ENCODE results near the gene ZKSCAN7. TPM values are rescaled to one million over a fixed set of nuclear protein-coding genes. Genes with fewer than 3 reads are reported as not detected.
"Not testable (repeated sequence)": the region's sequence is repeated elsewhere in the genome, so short reads cannot be mapped to it uniquely, and the experiment has no call there.

ZKSCAN7 gene
- total and polyA plus RNA-seq, 4 experiments from 2014 or later: 0.65 to 4.2 (median 3.0) TPM

DNA sequence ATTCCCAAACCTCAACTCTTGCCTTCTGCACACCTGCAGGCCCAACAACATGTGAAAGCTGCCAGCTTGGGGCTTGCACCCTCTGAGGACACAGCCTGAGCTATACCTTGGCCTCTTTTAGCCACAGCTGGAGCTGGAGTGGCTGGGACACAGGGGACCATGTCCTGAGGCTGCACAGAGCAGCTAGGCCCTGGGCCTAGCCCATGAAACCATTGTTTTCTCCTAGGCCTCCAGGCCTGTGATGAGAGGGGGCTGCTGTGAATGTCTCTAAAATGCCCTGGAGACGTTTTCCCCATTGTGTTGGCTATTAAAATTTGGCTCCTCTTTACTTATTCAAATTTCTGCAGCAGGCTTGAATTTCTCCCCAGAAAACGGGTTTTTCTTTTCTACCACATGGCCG, 7.2 kb downstream of the ZKSCAN7 start:
- DNase-seq: no peak
- H3K27me3 Mint-ChIP-seq: peaks cover 0 to 2% of the 10 kb centered on the region in 2 donors
- H3K36me3 Mint-ChIP-seq: peaks cover 31 to 67% of the 10 kb centered on the region in 2 donors
- H3K4me1 Mint-ChIP-seq: peaks cover 0 to 2% (median under 1%) of the 10 kb centered on the region in 4 donors
- Histone ChIP-seq H3K27me3 (ENCODE audit: insufficient read depth, low read length) (no peaks in the 10 kb centered on the region), H3K9me3 (ENCODE audit: control insufficient read depth in 1 of 2, low read length in 2 of 2) (no peaks in the 10 kb centered on the region), H3K4me3 (ENCODE audit: low read length in 2 of 2) (no peak overlapping the region), H3K36me3 (ENCODE audit: insufficient read depth, low read length) (no peaks in the 10 kb centered on the region), H3K27ac (ENCODE audit: low read depth, low read length) (no peak overlapping the region), H3K4me1 (ENCODE audit: insufficient read depth, low read length) (no peaks in the 10 kb centered on the region)
- intact Hi-C loops (cut with micrococcal nuclease): no loop called here
- POLR2A ChIA-PET (ENCODE audit: partially characterized antibody): no interaction called here
- no peak overlapping the region for H3K27ac Mint-ChIP-seq
- CTCF ChIA-PET (ENCODE audit: partially characterized antibody): no interaction called here
- H3K4me3 Mint-ChIP-seq: no peak overlapping the region
- peaks cover 2 to 22% (median 17%) of the 10 kb centered on the region in 8 donors for H3K9me3 Mint-ChIP-seq

GRCh38 chr3:44568561-44568960, 13.6 kb downstream of the ZKSCAN7 start:
- ChIA-PET CTCF (ENCODE audit: partially characterized antibody) (no interaction called here), POLR2A (ENCODE audit: partially characterized antibody) (no interaction called here)
- peaks cover 0 to 2% of the 10 kb centered on the region in 2 donors for H3K27me3 Mint-ChIP-seq
- H3K4me1 ChIP-seq (ENCODE audit: insufficient read depth, low read length): no peaks in the 10 kb centered on the region
- H3K4me3 Mint-ChIP-seq: no peak overlapping the region
- peaks cover 9 to 28% of the 10 kb centered on the region in 2 donors for H3K9me3 ChIP-seq (ENCODE audit: control insufficient read depth in 1 of 2, low read length in 2 of 2)
- H3K4me3 ChIP-seq (ENCODE audit: low read length in 2 of 2): no peak overlapping the region
- H3K27me3 ChIP-seq (ENCODE audit: insufficient read depth, low read length): no peaks in the 10 kb centered on the region
- no peak for DNase-seq
- peaks cover 0 to 2% (median 0%) of the 10 kb centered on the region in 4 donors for H3K4me1 Mint-ChIP-seq
- peaks cover 6 to 73% (median 67%) of the 10 kb centered on the region in 8 donors for H3K9me3 Mint-ChIP-seq
- H3K36me3 ChIP-seq (ENCODE audit: insufficient read depth, low read length): peaks cover 5% of the 10 kb centered on the region
- H3K36me3 Mint-ChIP-seq: peaks cover 65 to 82% of the 10 kb centered on the region in 2 donors
- H3K27ac Mint-ChIP-seq: no peak overlapping the region
- intact Hi-C loops (cut with micrococcal nuclease): no loop called here
- no peak overlapping the region for H3K27ac ChIP-seq (ENCODE audit: low read depth, low read length)

DNA sequence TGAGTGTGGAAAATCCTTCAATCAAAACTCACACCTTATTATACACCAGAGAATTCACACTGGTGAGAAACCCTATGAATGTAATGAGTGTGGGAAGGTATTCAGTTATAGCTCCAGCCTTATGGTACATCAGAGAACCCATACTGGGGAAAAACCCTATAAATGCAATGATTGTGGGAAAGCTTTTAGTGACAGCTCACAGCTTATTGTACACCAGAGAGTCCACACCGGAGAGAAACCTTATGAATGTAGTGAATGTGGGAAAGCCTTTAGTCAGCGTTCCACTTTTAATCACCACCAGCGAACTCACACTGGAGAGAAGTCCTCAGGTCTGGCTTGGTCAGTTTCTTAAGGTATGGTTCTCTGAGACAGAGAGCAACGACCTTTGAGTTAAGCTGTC, 16.0 kb downstream of the ZKSCAN7 start:
- Histone ChIP-seq H3K4me1 (ENCODE audit: insufficient read depth, low read length) (no peaks in the 10 kb centered on the region), H3K27me3 (ENCODE audit: insufficient read depth, low read length) (no peaks in the 10 kb centered on the region), H3K36me3 (ENCODE audit: insufficient read depth, low read length) (peaks cover 5% of the 10 kb centered on the region), H3K4me3 (ENCODE audit: low read length in 2 of 2) (no peak overlapping the region), H3K9me3 (ENCODE audit: control insufficient read depth in 1 of 2, low read length in 2 of 2) (peaks cover 9 to 28% of the 10 kb centered on the region in 2 donors), H3K27ac (ENCODE audit: low read depth, low read length) (no peak overlapping the region)
- no peak overlapping the region for H3K27ac Mint-ChIP-seq
- POLR2A ChIA-PET (ENCODE audit: partially characterized antibody): no interaction called here
- CTCF ChIA-PET (ENCODE audit: partially characterized antibody): no interaction called here
- H3K4me3 Mint-ChIP-seq: no peak overlapping the region
- DNase-seq: no peak
- no peaks in the 10 kb centered on the region for H3K4me1 Mint-ChIP-seq
- peaks cover 57 to 63% of the 10 kb centered on the region in 2 donors for H3K36me3 Mint-ChIP-seq
- intact Hi-C loops (cut with micrococcal nuclease): no loop called here
- no peaks in the 10 kb centered on the region for H3K27me3 Mint-ChIP-seq
- peaks cover 6 to 80% (median 71%) of the 10 kb centered on the region in 8 donors for H3K9me3 Mint-ChIP-seq

- POLR2A ChIA-PET (ENCODE audit: partially characterized antibody): no interaction called here
- no peaks in the 10 kb centered on the region for H3K4me1 ChIP-seq (ENCODE audit: insufficient read depth, low read length)
- H3K36me3 ChIP-seq (ENCODE audit: insufficient read depth, low read length): no peaks in the 10 kb centered on the region
- peaks cover 0 to 4% of the 10 kb centered on the region in 2 donors for H3K9me3 ChIP-seq (ENCODE audit: control insufficient read depth in 1 of 2, low read length in 2 of 2)
- peaks cover 13 to 20% of the 10 kb centered on the region in 2 donors for H3K36me3 Mint-ChIP-seq
- H3K27me3 ChIP-seq (ENCODE audit: insufficient read depth, low read length): no peaks in the 10 kb centered on the region
- no peak overlapping the region for H3K4me3 Mint-ChIP-seq
- DNase-seq: no peak
- peaks cover 0 to 53% (median 45%) of the 10 kb centered on the region in 8 donors for H3K9me3 Mint-ChIP-seq
- H3K27me3 Mint-ChIP-seq: peaks cover 0 to 1% of the 10 kb centered on the region in 2 donors
- no peak overlapping the region for H3K27ac ChIP-seq (ENCODE audit: low read depth, low read length)
- H3K4me1 Mint-ChIP-seq: no peaks in the 10 kb centered on the region
- CTCF ChIA-PET (ENCODE audit: partially characterized antibody): no interaction called here
- H3K27ac Mint-ChIP-seq: no peak overlapping the region
- H3K4me3 ChIP-seq (ENCODE audit: low read length in 2 of 2): no peak overlapping the region
- intact Hi-C loops (cut with micrococcal nuclease): no loop called here
Measured at GRCh38 chr3:44576613-44577012, 21.6 kb downstream of the ZKSCAN7 start.

- H3K4me1 ChIP-seq (ENCODE audit: insufficient read depth, low read length); CTCF ChIA-PET (ENCODE audit: partially characterized antibody); POLR2A ChIA-PET (ENCODE audit: partially characterized antibody); H3K27ac Mint-ChIP-seq; H3K4me1 Mint-ChIP-seq; DNase-seq; H3K4me3 ChIP-seq (ENCODE audit: low read length in 2 of 2); H3K27me3 ChIP-seq (ENCODE audit: insufficient read depth, low read length); H3K9me3 ChIP-seq (ENCODE audit: control insufficient read depth in 1 of 2, low read length in 2 of 2); H3K27me3 Mint-ChIP-seq; H3K27ac ChIP-seq (ENCODE audit: low read depth, low read length); H3K36me3 ChIP-seq (ENCODE audit: insufficient read depth, low read length); intact Hi-C loops (cut with micrococcal nuclease); H3K4me3 Mint-ChIP-seq: not testable (repeated sequence)
- Mint-ChIP-seq H3K36me3 (peaks cover 10 to 13% of the 10 kb centered on the region in 2 donors), H3K9me3 (peaks cover 3 to 52% (median 42%) of the 10 kb centered on the region in 8 donors)
Measured at GRCh38 chr3:44577354-44577952, 22.5 kb downstream of the ZKSCAN7 start.

- POLR2A ChIA-PET (ENCODE audit: partially characterized antibody); H3K4me3 ChIP-seq (ENCODE audit: low read length in 2 of 2); H3K36me3 ChIP-seq (ENCODE audit: insufficient read depth, low read length); H3K27me3 ChIP-seq (ENCODE audit: insufficient read depth, low read length); H3K27ac ChIP-seq (ENCODE audit: low read depth, low read length); H3K27ac Mint-ChIP-seq; H3K36me3 Mint-ChIP-seq; CTCF ChIA-PET (ENCODE audit: partially characterized antibody); DNase-seq; H3K4me1 Mint-ChIP-seq; H3K4me1 ChIP-seq (ENCODE audit: insufficient read depth, low read length); intact Hi-C loops (cut with micrococcal nuclease); H3K9me3 ChIP-seq (ENCODE audit: control insufficient read depth in 1 of 2, low read length in 2 of 2); H3K4me3 Mint-ChIP-seq: not testable (repeated sequence)
- Mint-ChIP-seq H3K9me3 (peaks cover 4 to 56% (median 37%) of the 10 kb centered on the region in 8 donors), H3K27me3 (peaks cover 5 to 12% of the 10 kb centered on the region in 2 donors)
Measured at GRCh38 chr3:44578316-44578715, 23.3 kb downstream of the ZKSCAN7 start.

- H3K4me3 Mint-ChIP-seq; H3K27ac ChIP-seq (ENCODE audit: low read depth, low read length); intact Hi-C loops (cut with micrococcal nuclease); H3K4me1 Mint-ChIP-seq; H3K36me3 ChIP-seq (ENCODE audit: insufficient read depth, low read length); H3K4me3 ChIP-seq (ENCODE audit: low read length in 2 of 2); DNase-seq; H3K27ac Mint-ChIP-seq; CTCF ChIA-PET (ENCODE audit: partially characterized antibody); H3K9me3 ChIP-seq (ENCODE audit: control insufficient read depth in 1 of 2, low read length in 2 of 2); H3K4me1 ChIP-seq (ENCODE audit: insufficient read depth, low read length); POLR2A ChIA-PET (ENCODE audit: partially characterized antibody); H3K36me3 Mint-ChIP-seq; H3K27me3 ChIP-seq (ENCODE audit: insufficient read depth, low read length): not testable (repeated sequence)
- H3K9me3 Mint-ChIP-seq: peaks cover 4 to 54% (median 37%) of the 10 kb centered on the region in 8 donors
- peaks cover 12 to 19% of the 10 kb centered on the region in 2 donors for H3K27me3 Mint-ChIP-seq
Measured at GRCh38 chr3:44578924-44579515, 24.0 kb downstream of the ZKSCAN7 start.
